Panc1 (cell line): ENCODE results near the gene OR2D3. TPM values are rescaled to one million over a fixed set of nuclear protein-coding genes. Genes with fewer than 3 reads are reported as not detected.
"Not testable (repeated sequence)": the region's sequence is repeated elsewhere in the genome, so short reads cannot be mapped to it uniquely, and the experiment has no call there.

Experiments
- ATAC-seq: fragments of 200-7000 bp; cut with Tn5 transposase; 2 replicates; pipeline ENCODE4 v1.9.1; 2020; ENCODE audit warnings: mild to moderate bottlenecking, moderate library complexity
- BruUV-seq: library from RNA; stranded (reverse); fragments of 400-500 nt; replicated peaks from 2 replicates; lab custom pipeline; 2021; lab: Mats Ljungman, UMichigan
- CTCF ChIA-PET: fragments of 300-600 bp; sonication (Branson Sonifier 250); formaldehyde crosslinking; loops from one replicate; lab custom pipeline; 2022; ENCODE audit warnings: antibody characterized with exemption; lab: Charles Lee
- POLR2A ChIA-PET: fragments of 300-600 bp; sonication (Branson Sonifier 250); formaldehyde crosslinking; loops from one replicate; lab custom pipeline; 2022; ENCODE audit warnings: antibody characterized with exemption; lab: Charles Lee
- DNase-seq: peaks from one replicate; pipeline ENCODE4 v3.0.0-alpha.2; 2010; ENCODE audit warnings: low read depth, low spot score
- H3K27ac ChIP-seq: 2 replicates; pipeline ENCODE4 v1.5.1; 2011; ENCODE audit warnings: mild to moderate bottlenecking, low read length, inconsistent platforms
- H3K27me3 ChIP-seq: fragments of 200-500 bp; sonication (Bioruptor generic); 2 replicates; pipeline ENCODE4 v1.6.0; 2014; ENCODE audit warnings: low read length, inconsistent platforms; ENCODE audit not compliant: control insufficient read depth, insufficient read depth
- H3K36me3 ChIP-seq: fragments of 200-500 bp; sonication (Bioruptor generic); 2 replicates; pipeline ENCODE4 v1.5.1; 2014; ENCODE audit warnings: inconsistent platforms, mild to moderate bottlenecking, low read length, moderate library complexity; ENCODE audit not compliant: control insufficient read depth, insufficient read depth
- H3K4me1 ChIP-seq: 2 replicates; pipeline ENCODE4 v1.5.1; 2011; ENCODE audit warnings: inconsistent platforms, mild to moderate bottlenecking, low read length, moderate library complexity; ENCODE audit not compliant: control insufficient read depth, insufficient read depth
- H3K4me3 ChIP-seq, 2 experiments: 2 replicates each; pipeline ENCODE4 v1.5.1; 2011 to 2012; ENCODE audit warnings: low read depth in 2 of 2, low read length in 2 of 2, mild to moderate bottlenecking in 2 of 2, inconsistent platforms in 1 of 2, moderate library complexity in 1 of 2
- H3K9me3 ChIP-seq: fragments of 200-500 bp; sonication (Bioruptor generic); 2 replicates; pipeline ENCODE4 v1.5.1; 2014; ENCODE audit warnings: low read depth, mild to moderate bottlenecking, inconsistent platforms, low read length, moderate library complexity; ENCODE audit not compliant: control insufficient read depth, insufficient read depth
- CTCF ChIP-seq: fragments of 450-650 bp; IDR thresholded peaks from 2 replicates; pipeline ENCODE4 v1.5.1; 2017; ENCODE audit warnings: mild to moderate bottlenecking
- POLR2AphosphoS5 ChIP-seq: IDR thresholded peaks from 2 replicates; pipeline ENCODE4 v1.6.1; 2012; ENCODE audit warnings: mild to moderate bottlenecking, low read depth, low read length, moderate library complexity
- REST ChIP-seq, 2 experiments: IDR thresholded peaks; 2 replicates each; pipeline ENCODE4 v1.6.1; 2011 to 2012; ENCODE audit warnings: low read depth in 2 of 2, control low read depth in 1 of 2, low read length in 1 of 2, mild to moderate bottlenecking in 1 of 2, moderate library complexity in 1 of 2; ENCODE audit not compliant: insufficient read depth in 1 of 2
- SIN3A ChIP-seq: IDR thresholded peaks from 2 replicates; pipeline ENCODE4 v1.6.1; 2012; ENCODE audit warnings: low read depth, mild to moderate bottlenecking, low read length, moderate library complexity, borderline replicate concordance; ENCODE audit not compliant: insufficient read depth
- TCF7L2 ChIP-seq: IDR thresholded peaks from 2 replicates; pipeline ENCODE4 v1.6.1; 2011; ENCODE audit warnings: mild to moderate bottlenecking, low read depth, low read length, inconsistent platforms
- in situ Hi-C: cut with HindIII; loops from 2 replicates; pipeline ENCODE4 v1.10.0; 2016; ENCODE audit warnings: low sequenced_read_pairs, low pct_unique_long_range_greater_than_20kb
- intact Hi-C: fragments of 100-400 bp; cut with micrococcal nuclease; formaldehyde crosslinking; loops from one replicate; pipeline ENCODE4 v1.10.0; 2022; ENCODE audit not compliant: unreplicated experiment
- total RNA-seq: library from RNA; stranded (reverse); gene quantifications from one replicate; pipeline ENCODE4 v1.2.1, GENCODE V29; 2021; ENCODE audit not compliant: unreplicated experiment

Gene OR2D3
- total RNA-seq, 1 experiment from 2014 or later, result not detected

GRCh38 chr11:6941970-6942369 lies 21.2 kb downstream of the OR2D3 start:
- intact Hi-C loops (no loop called here), in situ Hi-C loops (no loop called here)
- DNase-seq, result no peak
- H3K36me3 ChIP-seq, result no peaks in the 10 kb centered on the region
- no peak overlapping the region for H3K4me3 ChIP-seq
- no peaks in the 10 kb centered on the region for H3K4me1 ChIP-seq
- TF ChIP-seq POLR2AphosphoS5 (no peak), REST (IDR thresholded peaks at IDR 0.05; ENCODE audit: insufficient read depth in 1 of 2, low read depth in 2 of 2, low read length in 1 of 2) (no peak), CTCF (no peak), TCF7L2 (no peak), SIN3A (no peak)
- no peaks in the 10 kb centered on the region for H3K9me3 ChIP-seq
- no TSS peak for BruUV-seq
- H3K27me3 ChIP-seq, result no peaks in the 10 kb centered on the region
- ATAC-seq, result no peak
- H3K27ac ChIP-seq, result no peak overlapping the region
- POLR2A ChIA-PET, result no interaction called here
- CTCF ChIA-PET, result no interaction called here

GRCh38 chr11:6943131-6943530 lies 22.3 kb downstream of the OR2D3 start:
- TF ChIP-seq TCF7L2 (no peak), CTCF (no peak), SIN3A (no peak), POLR2AphosphoS5 (no peak), REST (IDR thresholded peaks at IDR 0.05; ENCODE audit: insufficient read depth in 1 of 2, low read depth in 2 of 2, low read length in 1 of 2) (no peak)
- Histone ChIP-seq H3K36me3 (no peaks in the 10 kb centered on the region), H3K27me3 (no peaks in the 10 kb centered on the region), H3K27ac (no peak overlapping the region), H3K9me3 (no peaks in the 10 kb centered on the region), H3K4me3 (no peak overlapping the region), H3K4me1 (no peaks in the 10 kb centered on the region)
- no peak for ATAC-seq
- ChIA-PET POLR2A (no interaction called here), CTCF (no interaction called here)
- in situ Hi-C loops, result no loop called here
- intact Hi-C loops, result no loop called here
- DNase-seq, result no peak
- BruUV-seq, result no TSS peak

GRCh38 chr11:6954248-6954647 lies 33.4 kb downstream of the OR2D3 start:
- H3K4me3 ChIP-seq, CTCF ChIA-PET, ATAC-seq, H3K4me1 ChIP-seq, in situ Hi-C loops, POLR2A ChIA-PET, H3K27ac ChIP-seq, H3K9me3 ChIP-seq, BruUV-seq, H3K27me3 ChIP-seq, H3K36me3 ChIP-seq, DNase-seq, intact Hi-C loops: not testable (repeated sequence)
